Measurements from ENCODE around the gene THAP8.

DNA sequence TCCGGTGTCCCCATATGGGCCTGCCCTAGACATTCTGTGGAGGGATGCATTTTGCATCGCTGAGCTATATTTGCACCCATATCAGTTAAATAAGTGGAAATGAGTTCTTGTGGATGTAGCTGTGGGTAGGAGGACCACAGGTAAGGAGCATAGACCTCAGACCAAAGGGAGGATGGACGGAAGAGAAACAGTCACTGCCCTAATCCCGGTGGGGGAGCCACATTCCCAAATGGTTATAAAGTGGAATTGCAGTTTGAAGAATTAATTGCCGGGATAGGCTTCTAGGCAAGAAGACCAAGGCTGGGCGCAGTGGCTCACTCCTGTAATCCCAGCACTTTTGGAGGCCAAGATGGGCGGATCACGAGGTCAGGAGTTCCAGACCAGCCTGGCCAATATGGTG is 57.3 kb downstream of the THAP8 start:
- TF ChIP-seq POLR2A (IDR thresholded peaks at IDR 0.05; ENCODE audit: low read depth, low read length) (no peak), SPI1 (IDR thresholded peaks at IDR 0.05; ENCODE audit: low read depth, low read length) (no peak), POLR2AphosphoS5 (IDR thresholded peaks at IDR 0.05; ENCODE audit: low read depth, low read length) (no peak), TAF1 (IDR thresholded peaks at IDR 0.05; ENCODE audit: low read depth, low read length) (no peak), POU2F2 (IDR thresholded peaks at IDR 0.05; ENCODE audit: low read depth, low read length) (no peak), PAX5 (IDR thresholded peaks at IDR 0.05; ENCODE audit: insufficient read depth, low read length, severe bottlenecking) (no peak)

All from GM12891 (cell line).